SK-N-SH (cell line): ENCODE data around the gene DAPK3. TPM values are rescaled to one million over a fixed set of nuclear protein-coding genes. Genes with fewer than 3 reads are reported as not detected.

Experiments
- CTCF ChIA-PET: fragments of 300-600, 350-600 bp; formaldehyde crosslinking; extraction: SDS; loops from one replicate; lab custom pipeline; 2021; lab: Yijun Ruan, JAX
- POLR2A ChIA-PET: fragments of 350-600 bp; sonication (Branson Sonifier 250); formaldehyde crosslinking; extraction: SDS; loops from one replicate; lab custom pipeline; 2020; ENCODE audit warnings: antibody characterized with exemption, inconsistent platforms; lab: Yijun Ruan, JAX
- DNase-seq: peaks from one replicate; pipeline ENCODE4 v3.0.0; 2012
- H2AFZ ChIP-seq: fragments of 200-600 bp; sonication (generic); 2 replicates; pipeline ENCODE4 v1.8.1; 2016; ENCODE audit warnings: antibody characterized with exemption, mild to moderate bottlenecking, low read depth
- H3F3A ChIP-seq: fragments of 200-600 bp; sonication (generic); replicated peaks from 2 replicates; pipeline ENCODE3; 2016; ENCODE audit warnings: antibody characterized with exemption, mild to moderate bottlenecking; ENCODE audit not compliant: insufficient read depth
- H3K27ac ChIP-seq, 2 experiments: fragments of 200-500 bp in 1 of 2; fragments of 200-600 bp in 1 of 2; sonication (Bioruptor generic) in 1 of 2; sonication (generic), shearing (Covaris generic) in 1 of 2; 2 replicates each; pipeline versions ENCODE4 v1.5.1 to v1.6.1; 2014 to 2016; ENCODE audit warnings: low read depth in 2 of 2, inconsistent platforms in 1 of 2, low read length in 1 of 2, mild to moderate bottlenecking in 1 of 2, mixed read lengths in 1 of 2
- H3K27me3 ChIP-seq: fragments of 200-600 bp; sonication (generic), shearing (Covaris generic); 2 replicates; pipeline ENCODE4 v1.6.1; 2016; ENCODE audit warnings: mixed run types; ENCODE audit not compliant: insufficient read depth
- H3K36me3 ChIP-seq, 2 experiments: fragments of 200-500 bp in 1 of 2; fragments of 200-600 bp in 1 of 2; sonication (Bioruptor generic) in 1 of 2; sonication (generic) in 1 of 2; replicated peaks in 1 of 2; 2 replicates each; pipeline versions ENCODE3 to v1.5.1; 2014 to 2016; ENCODE audit warnings: low read length in 1 of 2, mild to moderate bottlenecking in 1 of 2; ENCODE audit not compliant: insufficient read depth in 2 of 2, control insufficient read depth in 1 of 2
- H3K4me1 ChIP-seq, 2 experiments: fragments of 200-500 bp in 1 of 2; fragments of 200-600 bp in 1 of 2; sonication (Bioruptor generic) in 1 of 2; sonication (generic), shearing (Covaris generic) in 1 of 2; 2 replicates each; pipeline versions ENCODE4 v1.5.1 to v1.6.1; 2014 to 2016; ENCODE audit warnings: low read depth in 1 of 2, low read length in 1 of 2, mixed run types in 1 of 2; ENCODE audit not compliant: insufficient read depth in 2 of 2, control insufficient read depth in 1 of 2
- H3K4me2 ChIP-seq: fragments of 200-600 bp; sonication (generic), shearing (Covaris generic); 2 replicates; pipeline ENCODE4 v1.6.1; 2017; ENCODE audit warnings: mixed run types
- H3K4me3 ChIP-seq, 2 experiments: fragments of 200-500 bp in 1 of 2; fragments of 200-600 bp in 1 of 2; sonication (Bioruptor generic) in 1 of 2; sonication (generic), shearing (Covaris generic) in 1 of 2; 2 replicates each; pipeline versions ENCODE4 v1.5.1 to v1.8.1; 2014 to 2016; ENCODE audit warnings: low read depth in 2 of 2, inconsistent platforms in 1 of 2, low read length in 1 of 2, mild to moderate bottlenecking in 1 of 2, mixed read lengths in 1 of 2, moderate library complexity in 1 of 2
- H3K79me2 ChIP-seq: fragments of 200-600 bp; sonication (generic); 2 replicates; pipeline ENCODE4 v1.8.1; 2017; ENCODE audit warnings: mild to moderate bottlenecking; ENCODE audit not compliant: insufficient read depth
- H3K9ac ChIP-seq: fragments of 200-600 bp; sonication (generic); 2 replicates; pipeline ENCODE4 v1.6.1; 2017; ENCODE audit warnings: mixed run types
- H3K9me2 ChIP-seq: fragments of 200-600 bp; sonication (generic); 2 replicates; pipeline ENCODE4 v1.6.1; 2017; ENCODE audit warnings: mixed run types
- H3K9me3 ChIP-seq: fragments of 200-600 bp; sonication (generic); 2 replicates; pipeline ENCODE4 v1.6.1; 2017; ENCODE audit warnings: mixed run types, mild to moderate bottlenecking, moderate library complexity
- H4K20me1 ChIP-seq: fragments of 200-600 bp; sonication (generic); 2 replicates; pipeline ENCODE4 v1.6.1; 2017; ENCODE audit warnings: mild to moderate bottlenecking, mixed run types; ENCODE audit not compliant: insufficient read depth
- CHD2 ChIP-seq: fragments of 150-350 bp; IDR thresholded peaks from 2 replicates; pipeline ENCODE4 v1.6.1; 2018; ENCODE audit warnings: low read length; ENCODE audit not compliant: partially characterized antibody
- CTCF ChIP-seq: fragments of 200-600 bp; sonication (generic); IDR thresholded peaks from 2 replicates; pipeline ENCODE4 v1.6.1; 2017; ENCODE audit warnings: antibody characterized with exemption, mild to moderate bottlenecking, moderate library complexity
- FOSL2 ChIP-seq: IDR thresholded peaks from 2 replicates; pipeline ENCODE4 v1.4.0; 2012; ENCODE audit warnings: low read depth, mild to moderate bottlenecking, moderate library complexity, borderline replicate concordance
- FOXJ3 ChIP-seq: sonication (generic); formaldehyde crosslinking; IDR thresholded peaks from 2 replicates; pipeline ENCODE4 v1.5.1; 2020; ENCODE audit warnings: mild to moderate bottlenecking, missing genetic modification reagents
- FOXM1 ChIP-seq: IDR thresholded peaks from 2 replicates; pipeline ENCODE4 v1.4.0; 2012; ENCODE audit warnings: low read depth, mild to moderate bottlenecking
- GABPA ChIP-seq: IDR thresholded peaks from 2 replicates; pipeline ENCODE4 v1.4.0; 2012; ENCODE audit warnings: low read depth, mild to moderate bottlenecking
- MEF2A ChIP-seq: IDR thresholded peaks from 2 replicates; pipeline ENCODE4 v1.4.0; 2012; ENCODE audit warnings: low read depth, borderline replicate concordance
- NFIC ChIP-seq: IDR thresholded peaks from 2 replicates; pipeline ENCODE4 v1.4.0; 2012; ENCODE audit warnings: borderline replicate concordance
- RAD21 ChIP-seq: IDR thresholded peaks from 2 replicates; pipeline ENCODE4 v1.6.1; 2012; ENCODE audit warnings: mild to moderate bottlenecking, low read length
- RCOR1 ChIP-seq: fragments of 150-350 bp; IDR thresholded peaks from 2 replicates; pipeline ENCODE4 v1.6.1; 2017; ENCODE audit warnings: antibody characterized with exemption, low read length
- REST ChIP-seq: IDR thresholded peaks from 2 replicates; pipeline ENCODE4 v1.6.1; 2012; ENCODE audit warnings: mild to moderate bottlenecking, low read depth, low read length, moderate library complexity
- RFX5 ChIP-seq: IDR thresholded peaks from 2 replicates; pipeline ENCODE4 v1.6.1; 2012; ENCODE audit warnings: mild to moderate bottlenecking, improper control_type of control experiment, low read length
- RXRA ChIP-seq: IDR thresholded peaks from 2 replicates; pipeline ENCODE4 v1.4.0; 2012; ENCODE audit warnings: low read depth, mild to moderate bottlenecking, borderline replicate concordance
- SIN3A ChIP-seq: IDR thresholded peaks from 2 replicates; pipeline ENCODE4 v1.6.1; 2012; ENCODE audit warnings: low read depth, mild to moderate bottlenecking, low read length, moderate library complexity, borderline replicate concordance
- SMC3 ChIP-seq: IDR thresholded peaks from 2 replicates; pipeline ENCODE4 v1.6.1; 2012; ENCODE audit warnings: low read depth, low read length, improper control_type of control experiment
- TCF12 ChIP-seq: IDR thresholded peaks from 2 replicates; pipeline ENCODE4 v1.4.0; 2012
- TEAD4 ChIP-seq: IDR thresholded peaks from 2 replicates; pipeline ENCODE4 v1.4.0; 2012; ENCODE audit warnings: mild to moderate bottlenecking, borderline replicate concordance; ENCODE audit not compliant: insufficient read depth
- USF2 ChIP-seq: fragments of 150-350 bp; IDR thresholded peaks from 2 replicates; pipeline ENCODE4 v1.6.1; 2017; ENCODE audit warnings: antibody characterized with exemption, low read length, low read depth, borderline replicate concordance
- ZBTB33 ChIP-seq: IDR thresholded peaks from 2 replicates; pipeline ENCODE4 v1.4.0; 2012; ENCODE audit warnings: low read depth, borderline replicate concordance
- WGBS: methylation state at CpG from one replicate; pipeline ENCODE4 v1.1.6; 2017; ENCODE audit warnings: low lambda C conversion rate; 5-methylcytosine and 5-hydroxymethylcytosine counted together
- polyA plus RNA-seq, 3 experiments: library from polyadenylated mRNA; depleted of rRNA; stranded (reverse); fragments of >200 nt; gene quantifications; 2 replicates each; pipeline ENCODE4 v1.2.3, GENCODE V29; 2012

Gene DAPK3
- polyA plus RNA-seq, 1 of the 3 experiments (the other 2 are of a cell fraction), result 142 TPM

GRCh38 chr19:3975144-3975543 lies 4.2 kb upstream of the DAPK3 start:
- Histone ChIP-seq H3K9ac (no peak overlapping the region), H3K27me3 (no peaks in the 10 kb centered on the region), H3K27ac (no peak overlapping the region), H3K36me3 (peaks cover 43 to 46% of the 10 kb centered on the region in 2 experiments), H3K4me1 (peaks cover 0 to 4% of the 10 kb centered on the region in 2 experiments; a peak in 1 of 4 replicates), H3K79me2 (peaks cover 41% of the 10 kb centered on the region), H3F3A (peaks cover 52% of the 10 kb centered on the region), H3K4me3 (no peak overlapping the region), H3K4me2 (no peak overlapping the region), H2AFZ (no peak overlapping the region), H3K9me2 (no peaks in the 10 kb centered on the region), H3K9me3 (no peaks in the 10 kb centered on the region), H4K20me1 (peaks cover 71% of the 10 kb centered on the region)
- WGBS, result 88% methylated on average over 8 of the region's 8 CpGs
- no peak for TF ChIP-seq GABPA
- TF ChIP-seq FOXM1, result no peak
- no peak for TF ChIP-seq USF2
- no peak for TF ChIP-seq MEF2A
- TF ChIP-seq RCOR1, result no peak
- no peak for TF ChIP-seq RXRA
- no peak for TF ChIP-seq NFIC
- TF ChIP-seq TCF12, result no peak
- POLR2A ChIA-PET, result interaction anchor here (2.8 kb wide), 1 partner anchor 10 kb away, joined by 17 read pairs; the partner anchor contains the start of gene EEF2
- no peak for DNase-seq
- CTCF ChIA-PET, result interaction anchor here (1.2 to 1.9 kb wide), 3 partner anchors 9 to 13 kb away, joined by 4 to 8 read pairs (median 5); partner anchors contain the start of gene EEF2

GRCh38 chr19:3970313-3970807 lies 539 bp downstream of the DAPK3 start:
- Histone ChIP-seq H3K4me2 (peak overlapping the region; percentile 97), H3K79me2 (peaks cover 56% of the 10 kb centered on the region), H3K9ac (peak overlapping the region; percentile 93), H3K36me3 (peaks cover 10 to 31% of the 10 kb centered on the region in 2 experiments), H4K20me1 (peaks cover 68% of the 10 kb centered on the region), H3K9me3 (no peaks in the 10 kb centered on the region), H3K27me3 (no peaks in the 10 kb centered on the region), H2AFZ (no peak overlapping the region), H3K4me3 (peak overlapping the region; percentile 75 to 80), H3K27ac (peak overlapping the region; percentile 65 to 99), H3F3A (peaks cover 42% of the 10 kb centered on the region), H3K9me2 (no peaks in the 10 kb centered on the region), H3K4me1 (peaks cover 16 to 22% of the 10 kb centered on the region in 2 experiments; a peak in 3 of 4 replicates)
- ChIA-PET POLR2A (interaction anchor here (0.6 to 3.2 kb wide), 7 partner anchors 8 to 486 kb away, joined by 3 to 60 read pairs (median 5); partner anchors contain the start of gene EEF2), CTCF (interaction anchor here (0.7 to 1.3 kb wide), 4 partner anchors 15 to 170 kb away, joined by 3 to 8 read pairs (median 4); partner anchors contain the start of gene EEF2)
- WGBS, result under 1% methylated on average over 20 of the region's 22 CpGs
- no peak for DNase-seq
- no peak for TF ChIP-seq RFX5
- TF ChIP-seq RAD21, result no peak
- TF ChIP-seq FOSL2, result no peak
- no peak for TF ChIP-seq CTCF
- TF ChIP-seq SMC3, result no peak
- TF ChIP-seq ZBTB33, result no peak
- no peak for TF ChIP-seq MEF2A
- no peak for TF ChIP-seq CHD2
- no peak for TF ChIP-seq TEAD4
- no peak for TF ChIP-seq REST
- TF ChIP-seq SIN3A, result no peak
- TF ChIP-seq FOXJ3 (CRISPR knock-in tag), result no peak
